Loucy (cell line): ENCODE results near the gene KRT4.
"Not testable (repeated sequence)": the region's sequence is repeated elsewhere in the genome, so short reads cannot be mapped to it uniquely, and the experiment has no call there.

Source experiments
- H2AFZ ChIP-seq: fragments of 200-600 bp; sonication (generic); 2 replicates; pipeline ENCODE4 v1.6.0; 2016; ENCODE audit warnings: antibody characterized with exemption, mild to moderate bottlenecking, low read length, moderate library complexity
- H3F3A ChIP-seq: fragments of 200-600 bp; 2 replicates; pipeline ENCODE4 v1.6.0; 2016; ENCODE audit warnings: antibody characterized with exemption, low read depth, mild to moderate bottlenecking
- H3K27me3 ChIP-seq: fragments of 200-600 bp; sonication (generic); 2 replicates; pipeline ENCODE4 v1.6.1; 2014; ENCODE audit warnings: low read length, mild to moderate bottlenecking; ENCODE audit not compliant: insufficient read depth, poor library complexity, severe bottlenecking
- H3K36me3 ChIP-seq: fragments of 200-600 bp; sonication (generic); 2 replicates; pipeline ENCODE4 v1.6.1; 2016; ENCODE audit warnings: low read length; ENCODE audit not compliant: insufficient read depth
- H3K4me1 ChIP-seq: fragments of 200-600 bp; sonication (generic); 2 replicates; pipeline ENCODE4 v1.5.1; 2014; ENCODE audit warnings: low read length, mild to moderate bottlenecking; ENCODE audit not compliant: insufficient read depth, poor library complexity, severe bottlenecking
- H3K4me2 ChIP-seq: fragments of 200-600 bp; sonication (generic); 2 replicates; pipeline ENCODE4 v1.6.0; 2014; ENCODE audit warnings: antibody characterized with exemption, low read length, low read depth, mild to moderate bottlenecking; ENCODE audit not compliant: poor library complexity, severe bottlenecking
- H3K4me3 ChIP-seq: fragments of 200-600 bp; sonication (generic); 2 replicates; pipeline ENCODE4 v1.5.1; 2014; ENCODE audit warnings: low read length, mild to moderate bottlenecking, mixed read lengths; ENCODE audit not compliant: poor library complexity, severe bottlenecking
- H3K79me2 ChIP-seq: fragments of 200-600 bp; sonication (generic); 2 replicates; pipeline ENCODE4 v1.6.1; 2014; ENCODE audit warnings: low read length; ENCODE audit not compliant: insufficient read depth
- H3K9ac ChIP-seq: fragments of 200-600 bp; sonication (generic); 2 replicates; pipeline ENCODE4 v1.6.0; 2014; ENCODE audit warnings: mild to moderate bottlenecking, low read depth, low read length, moderate library complexity; ENCODE audit not compliant: poor library complexity, severe bottlenecking
- H3K9me2 ChIP-seq: fragments of 200-600 bp; sonication (generic); replicated peaks from 2 replicates; pipeline ENCODE4 v1.6.1; 2016; ENCODE audit warnings: low read depth, low read length, mixed read lengths
- H3K9me3 ChIP-seq: fragments of 200-600 bp; sonication (generic); 2 replicates; pipeline ENCODE4 v1.6.1; 2014; ENCODE audit warnings: mild to moderate bottlenecking, antibody characterized with exemption, low read length, low read depth; ENCODE audit not compliant: insufficient read depth
- H4K20me1 ChIP-seq: fragments of 200-600 bp; sonication (generic); 2 replicates; pipeline ENCODE4 v1.6.0; 2014; ENCODE audit warnings: antibody characterized with exemption, low read length, mild to moderate bottlenecking; ENCODE audit not compliant: insufficient read depth, poor library complexity, severe bottlenecking
- CTCF ChIP-seq: fragments of 200-600 bp; sonication (generic); conservative IDR thresholded peaks from 2 replicates; pipeline ENCODE4 v1.5.1; 2014; ENCODE audit warnings: mild to moderate bottlenecking, antibody characterized with exemption, low read length
- EZH2phosphoT487 ChIP-seq: fragments of 200-600 bp; IDR thresholded peaks from 2 replicates; pipeline ENCODE4 v1.6.1; 2018; ENCODE audit warnings: antibody characterized with exemption, mild to moderate bottlenecking, moderate library complexity, borderline replicate concordance

KRT4 gene

GRCh38 chr12:52796429-52796794, 17.5 kb downstream of the KRT4 start:
- Histone ChIP-seq H3K27me3 (no peaks in the 10 kb centered on the region), H3K4me1 (no peaks in the 10 kb centered on the region)

GRCh38 chr12:52795694-52796428, 18.1 kb downstream of the KRT4 start, which contains the start of gene KRT3:
Gene KRT3, minus strand, starts transcription at chr12:52796117. Its CDS starts 75 bp downstream, at chr12:52796042.
- Histone ChIP-seq H4K20me1 (no peaks in the 10 kb centered on the region), H3K9me3 (no peaks in the 10 kb centered on the region), H3K9me2 (no peaks in the 10 kb centered on the region), H3K4me2 (no peak within 1 kb of the TSS), H3K4me1 (no peaks in the 10 kb centered on the region), H2AFZ (no peak within 1 kb of the TSS), H3K4me3 (no peak within 1 kb of the TSS), H3K79me2 (no peaks in the 10 kb centered on the region), H3K36me3 (no peaks in the 10 kb centered on the region), H3F3A (no peaks in the 10 kb centered on the region), H3K27me3 (no peaks in the 10 kb centered on the region), H3K9ac (no peak within 1 kb of the TSS)
- TF ChIP-seq EZH2phosphoT487 = no peak
- TF ChIP-seq CTCF = no peak

More at GRCh38 chr12:52796429-52796794, 17.5 kb downstream of the KRT4 start:
- no peaks in the 10 kb centered on the region for H3K79me2 ChIP-seq
- no peak overlapping the region for H3K4me3 ChIP-seq
- TF ChIP-seq EZH2phosphoT487 = no peak
- TF ChIP-seq CTCF = no peak
- H3K9me3 ChIP-seq = no peaks in the 10 kb centered on the region
- no peak overlapping the region for H2AFZ ChIP-seq
- no peak overlapping the region for H3K4me2 ChIP-seq
- H3K9ac ChIP-seq = no peak overlapping the region
- no peaks in the 10 kb centered on the region for H3F3A ChIP-seq
- no peaks in the 10 kb centered on the region for H4K20me1 ChIP-seq
- H3K9me2 ChIP-seq = no peaks in the 10 kb centered on the region
- H3K36me3 ChIP-seq = no peaks in the 10 kb centered on the region

- not testable (repeated sequence) for H3F3A ChIP-seq, H3K9me3 ChIP-seq, H3K27me3 ChIP-seq, H3K4me2 ChIP-seq, H3K36me3 ChIP-seq, H3K79me2 ChIP-seq, H3K4me1 ChIP-seq, H3K4me3 ChIP-seq, H2AFZ ChIP-seq, H3K9ac ChIP-seq, H4K20me1 ChIP-seq, H3K9me2 ChIP-seq
These were observed 18.6 kb downstream of the KRT4 start for GRCh38 chr12:52795332-52795674.
